Stimulated activated CD4-positive, alpha-beta T cell treated with anti-CD3 and anti-CD28 coated beads, Interleukin-12 subunit alpha, Interleukin-12 subunit beta, amount 100 ng/mL, for 4 hours (primary cell): Measurements from ENCODE around the gene PARP3.

Experiments used
- DNase-seq: peaks from one replicate; pipeline ENCODE4 v3.0.0-alpha.2; 2020

PARP3 gene

GRCh38 chr3:51949121-51949520 is 7.0 kb downstream of the PARP3 start:
- no peak for DNase-seq

GRCh38 chr3:51950899-51951298 is 8.7 kb downstream of the PARP3 start:
- DNase-seq: no peak

GRCh38 chr3:51953445-51953844 is 11.3 kb downstream of the PARP3 start:
- no peak for DNase-seq

GRCh38 chr3:51954105-51954504 is 11.9 kb downstream of the PARP3 start:
- no peak for DNase-seq

DNA sequence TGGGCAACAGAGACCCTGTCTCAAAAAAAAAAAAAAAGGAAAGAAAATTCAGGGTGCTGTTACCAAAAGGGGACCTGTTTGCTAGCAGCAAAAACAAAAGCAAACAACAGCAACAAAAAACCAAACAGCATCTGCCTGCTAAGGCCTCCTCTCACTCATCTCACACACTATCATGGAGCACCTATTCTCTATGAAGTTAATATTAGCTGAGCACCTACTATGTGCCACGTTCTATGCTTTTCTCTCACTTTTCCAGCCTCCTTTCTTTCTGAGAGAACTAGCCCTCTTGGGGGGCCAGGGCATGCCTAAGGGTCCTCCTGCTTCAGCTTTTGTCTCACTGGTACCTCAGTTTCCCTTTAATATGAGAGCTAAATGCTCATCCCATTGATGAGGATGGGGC is 12.6 kb downstream of the PARP3 start:
- DNase-seq: no peak

DNA sequence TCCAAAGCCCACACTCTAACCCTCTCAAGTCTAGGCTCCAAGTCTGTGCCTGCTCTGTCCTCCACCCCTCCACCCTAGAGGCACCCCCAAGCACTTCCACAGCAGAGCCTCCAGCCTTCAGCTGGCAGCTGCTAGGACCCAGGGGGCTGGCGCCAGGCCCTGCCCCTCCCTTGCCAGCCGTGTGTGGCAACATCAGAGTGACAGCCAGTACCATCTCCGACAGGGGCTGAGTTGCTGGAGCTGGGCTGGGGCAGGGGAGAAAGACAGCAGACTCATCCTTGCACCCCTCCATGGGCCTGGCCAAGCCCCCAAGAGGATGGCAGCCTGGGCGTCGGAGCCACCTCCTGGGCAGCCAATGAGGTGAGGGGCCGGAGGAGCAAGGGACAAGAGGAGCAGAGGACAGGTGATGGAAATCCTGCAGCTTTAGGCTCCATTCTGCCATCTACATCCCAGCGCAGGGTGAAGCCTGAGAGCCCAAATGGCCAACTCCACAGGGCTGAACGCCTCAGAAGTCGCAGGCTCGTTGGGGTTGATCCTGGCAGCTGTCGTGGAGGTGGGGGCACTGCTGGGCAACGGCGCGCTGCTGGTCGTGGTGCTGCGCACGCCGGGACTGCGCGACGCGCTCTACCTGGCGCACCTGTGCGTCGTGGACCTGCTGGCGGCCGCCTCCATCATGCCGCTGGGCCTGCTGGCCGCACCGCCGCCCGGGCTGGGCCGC is 13.2 kb downstream of the PARP3 start, which contains the start of gene GPR62:
Gene GPR62, plus strand, starts transcription at position 207 of the 718 bp plus-strand sequence. Its CDS starts 272 bp downstream, at position 479.
- no peak for DNase-seq

DNA sequence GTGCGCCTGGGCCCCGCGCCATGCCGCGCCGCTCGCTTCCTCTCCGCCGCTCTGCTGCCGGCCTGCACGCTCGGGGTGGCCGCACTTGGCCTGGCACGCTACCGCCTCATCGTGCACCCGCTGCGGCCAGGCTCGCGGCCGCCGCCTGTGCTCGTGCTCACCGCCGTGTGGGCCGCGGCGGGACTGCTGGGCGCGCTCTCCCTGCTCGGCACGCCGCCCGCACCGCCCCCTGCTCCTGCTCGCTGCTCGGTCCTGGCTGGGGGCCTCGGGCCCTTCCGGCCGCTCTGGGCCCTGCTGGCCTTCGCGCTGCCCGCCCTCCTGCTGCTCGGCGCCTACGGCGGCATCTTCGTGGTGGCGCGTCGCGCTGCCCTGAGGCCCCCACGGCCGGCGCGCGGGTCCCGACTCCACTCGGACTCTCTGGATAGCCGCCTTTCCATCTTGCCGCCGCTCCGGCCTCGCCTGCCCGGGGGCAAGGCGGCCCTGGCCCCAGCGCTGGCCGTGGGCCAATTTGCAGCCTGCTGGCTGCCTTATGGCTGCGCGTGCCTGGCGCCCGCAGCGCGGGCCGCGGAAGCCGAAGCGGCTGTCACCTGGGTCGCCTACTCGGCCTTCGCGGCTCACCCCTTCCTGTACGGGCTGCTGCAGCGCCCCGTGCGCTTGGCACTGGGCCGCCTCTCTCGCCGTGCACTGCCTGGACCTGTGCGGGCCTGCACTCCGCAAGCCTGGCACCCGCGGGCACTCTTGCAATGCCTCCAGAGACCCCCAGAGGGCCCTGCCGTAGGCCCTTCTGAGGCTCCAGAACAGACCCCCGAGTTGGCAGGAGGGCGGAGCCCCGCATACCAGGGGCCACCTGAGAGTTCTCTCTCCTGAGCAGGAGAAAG is 14.0 kb downstream of the PARP3 start:
- DNase-seq: peak; percentile 34

DNA sequence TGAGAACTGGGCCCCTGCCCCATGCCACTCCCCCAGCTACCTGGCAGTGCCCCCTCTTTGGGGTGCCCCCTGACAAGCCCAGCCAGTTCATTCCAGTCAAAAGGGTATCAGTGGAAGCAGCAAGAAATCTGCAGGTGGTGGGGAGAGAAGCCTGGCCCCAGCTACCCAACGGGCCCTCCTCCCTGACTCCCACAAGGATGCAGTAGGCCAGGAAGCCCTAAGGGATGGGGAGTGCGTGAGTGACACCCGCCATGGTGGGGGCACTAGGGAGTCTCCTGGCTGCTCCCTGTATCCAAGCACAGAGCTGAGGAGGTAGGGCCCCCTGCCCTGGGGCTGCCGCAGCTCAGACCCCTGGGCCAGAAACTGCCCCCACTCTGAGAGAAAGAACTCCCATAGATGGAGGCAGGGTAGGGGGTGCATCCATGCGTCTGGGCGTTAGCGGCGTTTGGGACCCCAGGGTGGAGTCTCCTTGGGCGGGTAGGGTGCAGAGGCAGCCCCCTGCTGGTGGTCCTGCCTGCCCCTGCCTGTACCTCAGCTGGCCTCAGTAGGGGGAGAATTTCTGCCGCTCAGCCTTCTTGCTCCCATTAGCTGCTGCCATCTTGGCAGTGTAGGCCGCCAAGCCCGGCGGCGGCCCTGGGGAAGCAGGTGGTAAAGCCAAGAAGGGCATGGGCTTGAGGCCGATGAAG is 15.5 kb downstream of the PARP3 start:
- DNase-seq: no peak

GRCh38 chr3:51958603-51959521 is 16.7 kb downstream of the PARP3 start:
- no peak for DNase-seq

DNA sequence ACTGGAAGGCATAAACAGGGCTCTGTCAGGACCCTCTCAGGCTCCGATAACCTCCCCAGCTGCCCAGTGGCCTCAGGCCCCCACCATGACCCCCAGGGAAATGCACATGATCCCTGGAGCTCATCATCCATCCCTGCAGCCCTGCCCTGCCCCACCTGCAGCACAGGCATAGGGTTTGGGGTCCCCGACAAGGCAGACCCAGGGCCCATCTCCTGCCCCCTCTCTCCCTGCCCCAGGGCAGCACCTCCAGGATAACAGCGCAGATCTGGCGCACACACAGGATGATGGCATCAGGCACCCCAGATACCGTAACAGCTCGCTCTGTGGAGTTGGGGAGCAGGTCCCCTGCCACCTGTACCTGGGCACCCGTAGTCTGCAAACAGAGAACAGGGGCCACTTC is 17.5 kb downstream of the PARP3 start:
- no peak for DNase-seq

DNA sequence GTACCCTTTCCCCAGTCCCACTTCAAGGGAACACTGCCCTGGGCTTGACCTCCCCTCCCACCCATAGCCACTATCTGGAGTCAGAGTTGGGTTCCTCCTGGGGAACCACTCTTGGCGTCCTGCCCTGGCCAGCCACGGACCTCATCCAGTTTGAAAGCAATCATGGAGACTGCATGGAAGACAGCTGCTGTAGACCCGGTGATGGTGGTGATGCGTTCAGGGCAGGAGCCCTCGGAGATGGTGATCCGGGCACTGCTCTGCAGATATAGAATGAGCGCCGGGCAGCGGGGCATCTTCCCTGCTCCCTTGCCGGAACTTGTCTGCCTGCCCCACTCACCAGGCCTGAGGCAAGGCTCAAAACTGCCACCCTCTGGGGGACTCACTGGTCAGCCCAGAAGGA is 18.2 kb downstream of the PARP3 start:
- DNase-seq: no peak

- DNase-seq: no peak
Measured at GRCh38 chr3:51961011-51961410, 18.8 kb downstream of the PARP3 start.

DNA sequence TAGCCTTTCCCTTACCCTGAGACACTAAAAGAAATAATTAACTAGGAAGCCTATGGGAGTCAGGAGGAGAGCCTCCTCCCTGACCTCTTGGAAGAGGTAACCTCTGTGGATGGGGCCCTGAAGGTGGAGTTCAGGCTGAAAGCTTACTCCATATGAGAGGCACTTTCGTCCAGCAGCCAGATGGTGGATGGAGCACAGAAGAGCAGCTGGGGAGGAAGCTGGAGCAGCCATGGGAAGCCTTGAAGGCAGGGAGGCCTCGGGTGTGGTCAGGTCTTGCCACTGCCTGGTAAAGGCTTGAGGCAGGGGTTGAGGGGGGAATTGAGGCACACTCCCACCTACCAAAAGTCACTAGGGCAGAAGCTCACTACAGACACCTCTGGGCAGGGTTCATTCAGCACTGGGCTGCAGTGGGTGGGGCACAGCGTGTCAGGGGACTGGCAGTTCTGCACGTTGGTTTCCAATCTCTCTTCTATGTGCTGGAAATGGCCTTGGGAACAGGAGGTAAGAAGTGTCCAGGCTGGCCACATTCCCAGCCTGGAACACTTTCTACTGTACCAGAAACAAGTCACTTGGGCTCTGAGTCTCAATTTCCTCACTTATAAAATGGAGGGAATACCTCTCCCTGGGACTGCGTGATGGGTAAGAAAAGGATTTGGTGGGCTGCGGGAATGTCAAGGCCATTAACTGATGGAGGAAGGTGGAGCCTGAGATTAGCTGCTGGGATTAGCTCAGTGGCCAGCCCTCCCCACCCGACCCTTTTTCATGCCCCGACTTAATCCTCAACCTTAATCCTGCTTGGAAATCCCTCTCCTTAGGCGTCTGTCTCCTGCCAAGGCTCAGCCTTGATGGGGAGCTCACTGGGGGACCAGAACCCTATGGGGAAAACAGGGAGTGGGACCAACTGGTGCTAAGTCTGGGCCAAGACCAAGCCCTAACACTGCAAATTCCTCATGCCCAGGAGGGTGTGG is 19.7 kb downstream of the PARP3 start:
- DNase-seq: no peak

- DNase-seq: no peak
Measured at GRCh38 chr3:51962854-51963530, 20.8 kb downstream of the PARP3 start.

DNA sequence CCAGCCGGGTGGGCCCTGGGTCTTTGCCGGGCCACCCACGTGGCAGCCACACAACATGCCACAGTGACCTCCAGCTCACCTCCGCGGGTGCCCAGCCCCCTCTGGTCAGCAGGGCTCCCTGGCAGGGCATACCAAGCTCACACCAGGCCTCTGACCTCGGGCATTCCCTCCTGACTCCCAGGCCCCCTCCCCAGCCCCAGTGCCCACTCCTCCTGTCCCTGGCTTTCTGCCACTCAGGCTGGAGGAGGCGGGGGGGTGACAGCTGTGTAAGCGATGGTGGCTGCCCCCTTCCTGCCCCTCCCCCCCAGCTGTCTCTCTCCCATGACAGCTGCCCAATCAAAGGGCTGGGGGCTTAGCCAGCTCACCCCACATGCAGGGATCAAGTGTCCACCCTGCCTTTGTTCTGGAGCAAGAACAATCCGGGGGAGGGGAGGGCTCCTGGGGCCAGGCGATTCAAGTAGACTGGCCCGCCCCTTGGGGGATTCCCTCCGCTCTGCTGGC is 21.8 kb downstream of the PARP3 start:
- no peak for DNase-seq

DNA sequence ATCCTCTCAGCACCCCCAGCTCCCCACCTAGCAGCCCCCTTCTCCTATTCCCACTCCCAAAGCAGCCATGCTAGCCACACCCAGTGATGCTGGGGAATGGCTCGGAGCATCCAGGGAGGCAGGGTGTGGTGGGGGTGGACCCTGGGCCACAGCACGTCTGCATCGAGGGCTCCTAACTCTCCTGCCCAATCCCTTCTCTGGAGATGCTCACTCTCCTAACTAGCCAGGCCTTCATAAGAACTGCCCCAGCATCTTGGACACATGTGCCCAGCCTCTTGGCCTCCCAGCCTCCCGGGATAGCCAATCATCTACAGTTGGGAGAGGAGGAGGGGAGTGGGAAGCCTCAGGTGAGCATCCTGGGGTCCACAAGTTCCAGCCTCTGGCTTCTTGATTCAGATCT is 22.4 kb downstream of the PARP3 start:
- no peak for DNase-seq

DNA sequence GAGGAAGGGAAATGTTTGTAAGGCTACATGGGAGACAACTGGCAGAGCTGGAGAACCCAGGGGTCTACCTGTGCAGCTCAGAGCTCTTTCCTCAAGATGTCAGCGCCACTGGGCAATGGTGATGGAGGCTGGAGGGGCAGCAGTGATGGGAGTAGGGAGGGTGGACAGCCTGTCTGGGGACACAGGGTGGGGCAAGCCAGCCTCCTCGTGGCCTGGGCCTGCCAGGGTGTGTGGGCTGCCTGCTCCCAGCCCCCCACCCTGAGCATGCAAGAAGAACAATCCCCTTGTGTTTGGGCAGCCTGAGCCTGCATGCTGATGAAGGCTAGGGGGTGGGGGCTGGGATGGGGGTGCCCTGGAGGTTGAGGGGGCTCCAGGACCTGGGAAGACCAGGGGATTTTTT is 23.9 kb downstream of the PARP3 start:
- no peak for DNase-seq

DNA sequence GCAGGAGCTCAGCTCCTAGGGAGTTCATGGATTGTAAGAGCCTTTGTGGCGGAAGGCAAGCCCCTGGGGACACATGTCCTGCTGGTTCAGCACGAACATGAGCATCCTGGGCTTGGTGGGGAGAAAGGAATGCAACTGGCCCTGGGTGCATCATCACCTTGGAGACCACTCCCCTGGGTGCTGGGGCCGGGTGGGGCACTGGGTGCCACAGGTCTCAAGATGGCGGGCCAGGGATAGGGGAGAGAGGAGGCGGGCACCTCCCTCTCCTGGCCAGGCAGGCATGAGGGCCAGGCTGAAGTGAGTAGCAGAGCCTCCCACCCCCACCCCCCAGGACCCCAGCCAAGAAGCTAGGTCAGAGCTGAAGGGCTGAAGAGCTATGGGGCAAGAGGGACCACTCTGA is 24.3 kb downstream of the PARP3 start:
- DNase-seq: no peak

DNA sequence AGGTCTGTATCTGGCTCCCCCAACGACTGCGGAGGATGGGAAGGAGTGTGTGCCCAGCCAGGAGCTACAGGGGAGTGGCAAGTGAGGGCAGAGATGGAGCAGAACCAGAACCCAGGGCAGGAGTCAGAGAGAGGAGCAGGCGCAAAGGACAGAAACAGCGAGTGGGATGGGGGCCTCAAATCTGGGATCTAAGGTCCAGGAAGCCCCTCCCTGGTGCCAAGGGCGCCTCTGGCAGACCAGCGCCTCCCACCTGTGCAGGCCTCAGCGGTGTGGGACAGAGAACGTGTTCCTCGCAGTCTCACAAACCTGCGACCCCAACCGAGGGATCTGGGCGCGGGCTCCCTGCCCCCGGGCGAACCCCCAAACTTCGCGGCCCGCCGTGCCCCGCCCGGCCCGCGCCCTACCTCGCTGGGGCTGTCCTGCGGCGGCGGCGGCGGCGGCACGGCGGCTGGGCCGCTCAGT is 24.8 kb downstream of the PARP3 start:
- no peak for DNase-seq
